ENCODE results near the gene GPATCH8.

GPATCH8 gene

GRCh38 chr17:44353672-44354331, 149.4 kb downstream of the GPATCH8 start:
- no peak for DNase-seq

GRCh38 chr17:44352828-44353671, 150.2 kb downstream of the GPATCH8 start:
- DNase-seq, result no peak

- no peak for DNase-seq
Measured at GRCh38 chr17:44351961-44352827, 151.0 kb downstream of the GPATCH8 start.

- no peak for DNase-seq
Measured at GRCh38 chr17:44351464-44351863, 151.7 kb downstream of the GPATCH8 start.

- DNase-seq, result peak; percentile 22
Measured at GRCh38 chr17:44350733-44351226, 152.4 kb downstream of the GPATCH8 start.

GRCh38 chr17:44349553-44350070, 153.6 kb downstream of the GPATCH8 start:
- DNase-seq, result no peak

- DNase-seq, result no peak
Measured at GRCh38 chr17:44348988-44349364, 154.2 kb downstream of the GPATCH8 start.

GRCh38 chr17:44348234-44348987, 154.8 kb downstream of the GPATCH8 start:
- DNase-seq, result no peak

Measured in NCI-H774 (cell line).